ENCODE results near the gene ZNF335. TPM values are rescaled to one million over a fixed set of nuclear protein-coding genes. Genes with fewer than 3 reads are reported as not detected.

The ZNF335 gene
- total RNA-seq: 15.5 TPM

GRCh38 chr20:45971675-45972499 lies at the start of gene ZNF335:
Gene ZNF335 (minus strand): TSS chr20:45972203. CDS start chr20:45971410, 793 bp downstream.

GRCh38 chr20:45934586-45935415 lies 37.2 kb downstream of the ZNF335 start, which contains the start of gene PCIF1:
Gene PCIF1 (plus strand): TSS chr20:45934683. CDS start chr20:45939000, 4,317 bp downstream.

GRCh38 chr20:45911486-45912343 lies 60.3 kb downstream of the ZNF335 start, which contains the start of gene PLTP:
Gene PLTP (minus strand): TSS chr20:45912155. CDS start chr20:45911452, 703 bp downstream.

Other genes starting within 250 kb of the ZNF335 start
- not detected for gene SPINT4, start 249.9 kb downstream of the ZNF335 start, total RNA-seq
- 0.69 TPM for gene WFDC3, start 180.3 kb downstream of the ZNF335 start, total RNA-seq
- gene DNTTIP1, start 180.2 kb downstream of the ZNF335 start, total RNA-seq: 12.5 TPM
- gene UBE2C, start 159.6 kb downstream of the ZNF335 start, total RNA-seq: 7.6 TPM
- gene TNNC2, start 144.9 kb downstream of the ZNF335 start, total RNA-seq: not detected
- 21.0 TPM for gene SNX21, start 138.4 kb downstream of the ZNF335 start, total RNA-seq
- gene ACOT8, start 114.8 kb downstream of the ZNF335 start, total RNA-seq: 40.4 TPM
- gene ZSWIM3, start 114.6 kb downstream of the ZNF335 start, total RNA-seq: 13.8 TPM
- gene ZSWIM1, start 91.0 kb downstream of the ZNF335 start, total RNA-seq: 6.7 TPM
- gene SPATA25, start 84.6 kb downstream of the ZNF335 start, total RNA-seq: 1.6 TPM
- 4.6 TPM for gene NEURL2, start 81.0 kb downstream of the ZNF335 start, total RNA-seq
- gene CTSA, start 80.9 kb downstream of the ZNF335 start, total RNA-seq: 28.4 TPM
- 49.8 TPM for gene PLTP, start 60.0 kb downstream of the ZNF335 start, total RNA-seq
- gene PCIF1, start 37.5 kb downstream of the ZNF335 start, total RNA-seq: 12.5 TPM
- 0.23 TPM for gene MMP9, start 36.7 kb upstream of the ZNF335 start, total RNA-seq
- 113 TPM for gene SLC12A5, start 57.0 kb upstream of the ZNF335 start, total RNA-seq
- gene NCOA5, start 117.8 kb upstream of the ZNF335 start, total RNA-seq: 21.9 TPM
- gene CD40, start 146.1 kb upstream of the ZNF335 start, total RNA-seq: 0.92 TPM

All from diencephalon (tissue), 1 donor.